Fibroblast of pulmonary artery (primary cell): Measurements from ENCODE around the gene PPP1CA.

ENCODE experiments used
- DNase-seq: peaks from one replicate; pipeline ENCODE4 v3.0.0-alpha.2; 2010; ENCODE audit warnings: low read depth
- H3K4me3 ChIP-seq: replicated peaks from 2 replicates; pipeline ENCODE4 v1.5.1; 2011; ENCODE audit warnings: low read depth, mild to moderate bottlenecking, control low read depth, low read length, moderate library complexity
- CTCF ChIP-seq: IDR thresholded peaks from 2 replicates; pipeline ENCODE4 v1.5.1; 2011; ENCODE audit warnings: mild to moderate bottlenecking, control low read depth, low read length, inconsistent platforms; ENCODE audit errors: missing control alignments

The PPP1CA gene

DNA sequence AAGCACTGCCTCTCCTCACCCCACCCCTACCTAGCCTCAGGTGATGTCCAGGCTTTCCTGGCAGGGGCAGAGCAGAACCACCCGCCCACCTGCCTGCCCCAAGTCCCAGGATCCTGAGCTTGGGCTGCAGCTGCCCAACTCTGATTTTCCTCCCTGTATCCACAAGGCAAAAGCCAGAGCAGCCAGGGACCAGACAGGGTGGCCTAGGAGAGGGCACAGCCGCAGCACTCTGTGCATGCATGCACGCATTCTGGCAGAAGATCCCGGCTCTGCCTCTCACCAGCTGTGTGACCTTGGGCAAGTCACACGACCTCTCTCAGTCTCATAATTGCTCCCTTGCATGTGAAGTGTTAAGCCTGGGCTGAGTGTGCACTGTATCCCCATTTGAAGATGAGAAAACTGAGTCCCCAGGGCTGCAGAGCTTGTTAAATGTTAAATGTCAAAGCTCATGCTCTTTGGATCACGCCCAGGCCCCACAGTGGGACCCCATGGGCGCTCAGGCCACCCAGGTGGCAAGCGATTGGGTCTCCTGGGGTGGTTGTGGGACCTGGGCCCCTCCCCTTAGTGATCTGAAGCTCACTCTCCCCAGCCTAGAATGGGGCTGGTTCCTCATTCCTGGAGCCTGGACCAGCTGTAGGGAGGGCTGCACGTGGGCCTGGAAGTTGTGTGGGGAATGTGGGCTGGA, 11.0 kb upstream of the PPP1CA start:
- DNase-seq: no peak
- H3K4me3 ChIP-seq: no peak overlapping the region
- no peak for TF ChIP-seq CTCF

DNA sequence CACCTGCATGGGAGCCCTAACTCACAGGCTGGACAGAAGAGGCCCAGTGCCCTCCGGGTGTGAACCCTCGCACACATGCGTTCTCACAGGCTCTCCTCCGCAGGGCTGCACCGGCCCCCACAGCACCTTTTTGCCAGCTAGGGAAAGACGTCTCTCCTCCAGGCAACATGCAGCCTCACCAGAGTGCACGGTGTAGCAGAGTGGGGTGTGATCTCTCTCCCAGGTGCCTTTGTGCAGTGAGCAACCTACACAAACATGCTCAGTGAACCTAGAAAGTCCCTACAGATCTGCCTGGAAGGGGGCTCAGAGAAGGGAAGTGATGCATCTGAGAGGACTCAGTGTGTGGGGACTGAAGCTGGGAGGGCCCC, 10.1 kb upstream of the PPP1CA start:
- TF ChIP-seq CTCF: no peak
- H3K4me3 ChIP-seq: no peak overlapping the region
- no peak for DNase-seq

DNA sequence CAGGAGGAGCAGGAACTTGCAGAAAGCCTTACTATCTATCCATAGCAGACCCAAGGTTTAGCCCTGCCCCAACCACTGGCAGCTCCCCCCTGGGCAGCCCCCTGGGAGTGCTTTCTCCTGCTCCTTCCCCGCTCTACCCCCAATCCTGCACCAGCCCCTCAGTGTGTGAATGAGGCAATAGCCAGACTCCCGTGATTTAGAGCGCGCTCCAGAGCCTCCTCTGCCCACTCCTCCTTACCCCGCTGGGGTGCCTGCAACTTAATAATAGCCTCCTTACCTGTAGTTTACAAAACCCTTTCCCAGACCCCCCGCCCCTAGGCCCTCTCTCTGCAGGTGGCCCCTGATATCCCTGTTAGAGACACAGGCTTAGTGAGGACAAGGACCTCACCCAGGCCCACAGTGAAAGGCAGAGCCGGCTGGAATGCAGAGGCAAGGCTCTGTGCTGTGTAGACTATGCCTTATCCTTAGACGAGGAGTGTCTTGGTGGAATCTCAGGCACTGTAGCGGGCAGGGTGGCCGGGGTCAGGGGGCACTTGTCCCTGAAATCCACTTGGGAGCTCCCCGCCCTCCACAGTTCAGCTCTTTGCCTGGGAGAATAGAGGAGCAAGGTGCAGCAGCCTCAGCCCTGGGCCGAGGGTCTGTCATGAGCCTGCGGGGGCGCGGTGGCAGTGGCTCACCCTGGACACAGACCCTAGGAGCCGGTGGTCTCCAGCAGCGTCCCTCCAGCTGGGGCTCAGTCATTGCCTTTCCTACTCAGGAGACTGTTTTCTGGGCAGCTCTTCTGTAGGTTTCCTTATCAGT, 9.5 kb upstream of the PPP1CA start:
- TF ChIP-seq CTCF: no peak
- H3K4me3 ChIP-seq: no peak overlapping the region
- DNase-seq: no peak

GRCh38 chr11:67410369-67410831, 8.7 kb upstream of the PPP1CA start:
- H3K4me3 ChIP-seq: no peak overlapping the region
- TF ChIP-seq CTCF: no peak
- DNase-seq: no peak

- no peak for DNase-seq
- no peak for TF ChIP-seq CTCF
- H3K4me3 ChIP-seq: no peak overlapping the region
Observed at GRCh38 chr11:67409781-67410368, 8.2 kb upstream of the PPP1CA start.

- TF ChIP-seq CTCF: no peak
- no peak overlapping the region for H3K4me3 ChIP-seq
- DNase-seq: no peak
Observed at GRCh38 chr11:67409261-67409666, 7.6 kb upstream of the PPP1CA start.
